GM19240 (cell line): ENCODE results near the gene ZFP36L1.

Experiments used
- DNase-seq: peaks from one replicate; pipeline ENCODE4 v3.0.0; 2011; ENCODE audit warnings: low spot score; ENCODE audit not compliant: insufficient read length

The ZFP36L1 gene

GRCh38 chr14:68796418-68797101, 3.7 kb upstream of the ZFP36L1 start:
- no peak for DNase-seq

GRCh38 chr14:68795597-68796417, 2.9 kb upstream of the ZFP36L1 start:
- no peak for DNase-seq

DNA sequence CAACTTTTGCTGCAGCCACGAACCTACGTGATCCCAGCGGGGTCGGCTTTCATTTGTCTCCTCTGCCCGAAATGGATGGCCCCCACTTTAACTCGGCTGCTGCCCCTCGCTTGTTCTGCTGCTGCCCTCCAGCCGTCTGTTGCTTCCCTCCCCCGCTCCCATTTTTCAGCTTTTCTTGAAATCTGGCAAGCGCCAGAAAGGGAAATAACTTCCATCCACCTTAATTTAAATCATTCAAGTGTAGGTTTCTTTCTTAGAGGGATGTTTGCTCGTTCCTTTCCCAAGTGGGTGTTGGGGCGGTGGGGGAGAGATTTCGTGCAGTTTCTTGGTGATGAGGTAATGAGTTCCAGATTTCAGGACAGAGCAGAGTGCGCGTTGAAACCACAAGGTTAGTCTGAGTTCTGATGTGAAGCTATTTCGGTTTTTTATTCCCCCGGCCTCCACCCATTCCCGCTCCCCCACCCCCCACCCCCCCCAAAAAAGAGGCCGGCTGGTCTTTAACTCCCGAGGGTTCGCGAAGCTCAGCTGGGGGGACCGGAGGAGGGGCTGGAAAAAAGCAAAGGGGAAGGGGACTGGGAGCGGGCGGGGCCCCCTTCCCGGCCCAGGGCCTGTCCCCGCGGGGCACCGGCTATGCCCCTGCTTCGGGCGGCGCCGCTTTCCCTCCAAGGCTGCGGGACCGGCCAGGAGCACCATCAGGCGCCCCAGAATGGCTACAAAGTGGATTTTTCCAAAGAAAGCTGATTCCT, 2.2 kb upstream of the ZFP36L1 start:
- DNase-seq: no peak

GRCh38 chr14:68794130-68794850, 1.4 kb upstream of the ZFP36L1 start:
- no peak for DNase-seq

GRCh38 chr14:68793734-68794129, 865 bp upstream of the ZFP36L1 start:
- DNase-seq: no peak

- no peak for DNase-seq
Measured at GRCh38 chr14:68792678-68792978, 239 bp downstream of the ZFP36L1 start.

GRCh38 chr14:68791902-68792677, 777 bp downstream of the ZFP36L1 start:
- DNase-seq: no peak

GRCh38 chr14:68791078-68791901, 1.6 kb downstream of the ZFP36L1 start:
- no peak for DNase-seq

GRCh38 chr14:68790644-68791077, 2.2 kb downstream of the ZFP36L1 start:
- DNase-seq: no peak

DNA sequence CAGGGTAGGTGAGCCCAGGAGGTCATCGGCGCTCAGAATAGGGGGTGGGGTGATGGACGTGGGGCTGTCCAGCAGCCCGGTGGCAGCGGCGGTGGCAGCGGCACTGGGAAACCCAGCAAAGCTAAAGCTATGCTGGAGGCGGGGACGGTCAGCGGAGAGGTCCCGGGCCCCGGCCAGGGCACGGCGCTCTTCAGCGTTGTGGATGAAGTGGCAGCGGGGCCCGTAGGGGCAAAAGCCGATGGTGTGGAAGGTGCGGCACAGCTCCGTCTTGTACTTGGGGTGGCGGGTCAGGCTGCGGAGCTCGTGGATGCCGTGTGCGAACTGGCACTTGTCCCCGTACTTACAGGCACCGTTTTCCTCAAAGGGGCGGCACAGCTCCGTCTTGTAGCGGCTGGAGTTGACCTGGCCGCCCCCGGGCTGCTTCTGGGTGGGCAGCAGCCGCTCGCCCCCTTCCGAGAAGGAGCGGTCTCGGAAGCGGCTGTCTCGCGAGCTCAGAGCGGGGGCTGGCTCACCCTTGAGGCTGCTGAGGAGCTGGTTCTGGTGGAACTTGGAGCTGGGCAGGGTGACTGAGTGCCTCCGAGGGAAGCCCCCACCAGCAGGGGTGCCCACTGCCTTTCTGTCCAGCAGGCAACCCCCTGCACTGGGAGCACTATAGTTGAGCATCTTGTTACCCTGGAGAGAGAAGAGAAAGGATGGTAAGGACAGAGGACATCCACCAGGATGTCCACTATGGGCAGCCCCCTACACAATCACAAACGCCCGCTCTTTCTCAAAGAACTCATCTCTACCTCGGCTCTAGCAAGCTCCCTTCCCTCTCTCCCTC, 2.8 kb downstream of the ZFP36L1 start:
- DNase-seq: no peak

DNA sequence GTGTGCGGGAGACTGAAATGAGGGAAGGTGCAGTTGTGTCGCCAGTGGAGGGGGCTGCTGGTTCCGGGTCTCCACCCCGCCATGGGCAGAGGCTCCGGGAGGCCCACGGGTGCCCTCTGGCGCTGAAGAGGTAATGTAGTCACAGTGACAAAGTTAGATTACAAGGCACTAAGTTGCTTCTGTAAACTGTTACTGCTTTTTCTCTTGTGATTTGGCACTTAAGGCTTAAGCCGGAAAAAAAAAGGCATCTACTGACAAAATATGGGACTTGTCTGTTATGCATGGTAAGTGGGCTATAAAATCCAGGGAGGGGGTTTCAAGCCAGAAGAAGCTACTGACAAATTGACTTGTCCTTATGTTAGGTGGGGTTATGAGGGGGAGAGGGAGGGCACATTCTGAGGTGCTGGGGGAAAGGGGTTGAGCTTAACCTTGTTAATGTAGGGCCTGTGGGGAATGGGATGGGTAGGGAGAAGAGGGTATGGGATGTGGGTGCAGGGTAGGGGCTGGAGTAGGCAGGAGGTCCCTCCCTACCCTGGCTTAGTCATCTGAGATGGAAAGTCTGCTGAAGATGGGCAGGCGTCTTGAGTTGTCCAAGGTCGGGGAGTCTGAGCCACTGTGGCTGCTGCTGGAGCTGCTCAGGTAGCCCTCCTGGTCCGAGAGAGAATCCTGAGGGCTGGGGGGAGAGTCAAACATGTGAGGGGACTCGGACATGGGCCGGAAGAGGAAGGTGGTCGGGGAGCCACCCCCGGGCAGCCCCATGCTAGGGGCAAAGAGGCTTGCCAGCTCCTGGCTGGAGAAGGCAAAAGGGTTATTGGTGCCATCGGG, 3.7 kb downstream of the ZFP36L1 start:
- DNase-seq: peak; percentile 60

DNA sequence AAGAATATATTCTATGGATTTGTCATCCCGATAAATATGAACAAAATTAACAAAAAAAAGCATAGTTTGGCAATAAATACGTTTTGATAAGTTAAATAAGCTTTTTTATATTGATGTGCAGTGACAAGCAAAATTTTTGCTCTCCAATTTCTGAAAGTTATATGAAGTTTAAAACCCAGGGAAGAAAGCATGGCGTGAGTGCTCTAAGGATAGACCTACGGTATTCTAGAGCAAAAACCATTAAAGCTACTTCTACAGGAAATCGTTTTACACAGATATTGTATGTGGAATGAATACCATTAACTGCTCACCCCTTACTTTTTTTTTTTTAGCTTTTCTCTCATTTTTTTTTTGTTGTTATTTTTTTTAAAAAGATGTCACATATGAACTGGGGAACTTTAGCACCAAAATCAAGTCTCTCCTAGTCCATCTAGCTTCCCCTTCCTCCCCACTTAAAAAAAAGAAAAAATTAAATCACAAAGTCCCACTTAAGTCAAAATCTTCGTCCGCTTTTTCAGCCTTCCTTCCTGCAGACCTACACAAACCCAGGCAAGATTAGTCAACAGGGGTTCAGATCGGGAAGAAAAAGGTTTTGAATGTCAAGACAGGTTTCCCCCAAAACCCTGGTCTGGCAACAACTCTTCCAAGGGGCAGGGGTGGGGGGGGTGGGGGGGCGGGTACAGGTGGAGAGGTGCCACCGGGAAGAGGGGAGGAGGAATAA, 4.4 kb downstream of the ZFP36L1 start:
- DNase-seq: no peak

DNA sequence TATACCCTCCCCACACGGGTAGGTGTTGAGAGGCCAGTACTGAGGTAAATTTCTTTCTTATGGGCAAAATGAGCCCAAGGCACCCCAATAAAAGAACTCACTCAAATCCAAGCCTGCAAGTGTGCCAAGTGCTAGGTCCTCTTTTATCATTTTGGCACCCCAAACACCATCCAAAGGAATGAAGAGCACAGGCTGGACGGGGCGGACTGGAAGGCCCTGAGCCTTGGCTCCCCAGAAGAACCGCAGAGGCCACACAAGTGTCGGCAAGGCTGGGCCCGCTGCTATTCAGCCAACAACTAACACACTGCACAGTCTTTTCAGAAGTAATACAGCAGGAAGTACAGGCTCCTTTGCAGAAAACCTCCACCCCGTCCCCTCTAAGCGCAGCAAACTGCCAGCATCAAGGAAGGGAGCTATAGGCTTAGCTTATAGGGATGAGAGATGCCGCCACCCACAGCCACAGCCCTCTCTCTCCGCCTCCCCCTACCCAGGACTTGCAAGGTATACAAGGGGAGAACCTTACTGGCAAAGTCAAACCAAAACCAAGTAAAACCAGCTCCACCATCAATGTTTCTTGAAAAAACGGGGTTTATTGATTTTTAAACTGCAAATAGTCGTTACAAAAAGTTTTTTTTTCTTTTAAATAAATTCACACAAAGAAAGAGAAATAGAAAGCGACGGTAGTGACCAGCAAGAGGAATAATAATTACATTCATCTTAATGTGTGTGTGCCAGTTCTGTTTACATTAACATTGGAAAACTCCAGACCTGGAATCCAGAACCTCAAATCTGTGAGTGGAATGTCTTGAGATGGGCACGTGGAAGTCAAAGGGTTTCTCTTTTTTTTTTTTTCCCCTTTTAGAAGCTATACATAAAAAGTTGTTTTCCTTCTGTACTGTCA, 5.5 kb downstream of the ZFP36L1 start:
- DNase-seq: no peak

- no peak for DNase-seq
Measured at GRCh38 chr14:68786491-68787091, 6.3 kb downstream of the ZFP36L1 start.

- no peak for DNase-seq
Measured at GRCh38 chr14:68785534-68786490, 7.1 kb downstream of the ZFP36L1 start.
